ENCODE data around the gene DAGLA.

The DAGLA gene

GRCh38 chr11:61731952-61732675, 51.9 kb downstream of the DAGLA start:
- Mint-ChIP-seq H3K4me3 (no peak overlapping the region), H3K27ac (no peak overlapping the region), H3K36me3 (ENCODE audit: low read depth) (no peaks in the 10 kb centered on the region), H3K9me3 (no peaks in the 10 kb centered on the region), H3K4me1 (ENCODE audit: low read depth) (peaks cover 3% of the 10 kb centered on the region), H3K27me3 (no peaks in the 10 kb centered on the region)

- H3K27ac Mint-ChIP-seq: no peak overlapping the region
- H3K4me3 Mint-ChIP-seq: no peak overlapping the region
- H3K9me3 Mint-ChIP-seq: no peaks in the 10 kb centered on the region
- H3K4me1 Mint-ChIP-seq (ENCODE audit: low read depth): peaks cover 3% of the 10 kb centered on the region
- H3K36me3 Mint-ChIP-seq (ENCODE audit: low read depth): no peaks in the 10 kb centered on the region
- no peaks in the 10 kb centered on the region for H3K27me3 Mint-ChIP-seq
These were observed 52.5 kb downstream of the DAGLA start for GRCh38 chr11:61732705-61733104.

- no peaks in the 10 kb centered on the region for H3K36me3 Mint-ChIP-seq (ENCODE audit: low read depth)
- H3K9me3 Mint-ChIP-seq: no peaks in the 10 kb centered on the region
- no peak overlapping the region for H3K27ac Mint-ChIP-seq
- no peaks in the 10 kb centered on the region for H3K27me3 Mint-ChIP-seq
- H3K4me3 Mint-ChIP-seq: no peak overlapping the region
- H3K4me1 Mint-ChIP-seq (ENCODE audit: low read depth): peaks cover 3% of the 10 kb centered on the region
These were observed 53.2 kb downstream of the DAGLA start for GRCh38 chr11:61733120-61733978.

- no peaks in the 10 kb centered on the region for H3K27me3 Mint-ChIP-seq
- no peaks in the 10 kb centered on the region for H3K36me3 Mint-ChIP-seq (ENCODE audit: low read depth)
- no peaks in the 10 kb centered on the region for H3K9me3 Mint-ChIP-seq
- no peak overlapping the region for H3K4me3 Mint-ChIP-seq
- H3K4me1 Mint-ChIP-seq (ENCODE audit: low read depth): peaks cover 3% of the 10 kb centered on the region
- H3K27ac Mint-ChIP-seq: no peak overlapping the region
These were observed 54.6 kb downstream of the DAGLA start for GRCh38 chr11:61734767-61735166.

GRCh38 chr11:61735391-61735790, 55.2 kb downstream of the DAGLA start:
- Mint-ChIP-seq H3K36me3 (ENCODE audit: low read depth) (no peaks in the 10 kb centered on the region), H3K9me3 (no peaks in the 10 kb centered on the region), H3K4me3 (no peak overlapping the region), H3K27me3 (no peaks in the 10 kb centered on the region), H3K27ac (no peak overlapping the region), H3K4me1 (ENCODE audit: low read depth) (peaks cover 3% of the 10 kb centered on the region)

- Mint-ChIP-seq H3K4me3 (no peak overlapping the region), H3K9me3 (no peaks in the 10 kb centered on the region), H3K4me1 (ENCODE audit: low read depth) (peaks cover 3% of the 10 kb centered on the region), H3K36me3 (ENCODE audit: low read depth) (no peaks in the 10 kb centered on the region), H3K27me3 (no peaks in the 10 kb centered on the region), H3K27ac (no peak overlapping the region)
These were observed 56.1 kb downstream of the DAGLA start for GRCh38 chr11:61736310-61736709.

- H3K27ac Mint-ChIP-seq: no peak overlapping the region
- peaks cover 3% of the 10 kb centered on the region for H3K4me1 Mint-ChIP-seq (ENCODE audit: low read depth)
- no peak overlapping the region for H3K4me3 Mint-ChIP-seq
- H3K27me3 Mint-ChIP-seq: no peaks in the 10 kb centered on the region
- no peaks in the 10 kb centered on the region for H3K36me3 Mint-ChIP-seq (ENCODE audit: low read depth)
- no peaks in the 10 kb centered on the region for H3K9me3 Mint-ChIP-seq
These were observed 56.9 kb downstream of the DAGLA start for GRCh38 chr11:61737131-61737530.

GRCh38 chr11:61737636-61738386, 57.6 kb downstream of the DAGLA start:
- no peak overlapping the region for H3K4me3 Mint-ChIP-seq
- no peaks in the 10 kb centered on the region for H3K9me3 Mint-ChIP-seq
- no peak overlapping the region for H3K27ac Mint-ChIP-seq
- peaks cover 3% of the 10 kb centered on the region for H3K4me1 Mint-ChIP-seq (ENCODE audit: low read depth)
- H3K36me3 Mint-ChIP-seq (ENCODE audit: low read depth): no peaks in the 10 kb centered on the region
- no peaks in the 10 kb centered on the region for H3K27me3 Mint-ChIP-seq

- H3K27me3 Mint-ChIP-seq: no peaks in the 10 kb centered on the region
- H3K4me3 Mint-ChIP-seq: no peak overlapping the region
- no peaks in the 10 kb centered on the region for H3K9me3 Mint-ChIP-seq
- no peaks in the 10 kb centered on the region for H3K4me1 Mint-ChIP-seq (ENCODE audit: low read depth)
- H3K36me3 Mint-ChIP-seq (ENCODE audit: low read depth): no peaks in the 10 kb centered on the region
- H3K27ac Mint-ChIP-seq: no peak overlapping the region
These were observed 58.6 kb downstream of the DAGLA start for GRCh38 chr11:61738776-61739175.

- Mint-ChIP-seq H3K27me3 (no peaks in the 10 kb centered on the region), H3K27ac (no peak overlapping the region), H3K36me3 (ENCODE audit: low read depth) (no peaks in the 10 kb centered on the region), H3K9me3 (no peaks in the 10 kb centered on the region), H3K4me3 (no peak overlapping the region), H3K4me1 (ENCODE audit: low read depth) (no peaks in the 10 kb centered on the region)
These were observed 59.2 kb downstream of the DAGLA start for GRCh38 chr11:61739413-61739812.

GRCh38 chr11:61739966-61740365, 59.8 kb downstream of the DAGLA start:
- Mint-ChIP-seq H3K9me3 (no peaks in the 10 kb centered on the region), H3K4me1 (ENCODE audit: low read depth) (no peaks in the 10 kb centered on the region), H3K27ac (no peak overlapping the region), H3K27me3 (no peaks in the 10 kb centered on the region), H3K36me3 (ENCODE audit: low read depth) (no peaks in the 10 kb centered on the region), H3K4me3 (no peak overlapping the region)

- Mint-ChIP-seq H3K9me3 (no peaks in the 10 kb centered on the region), H3K4me3 (no peak overlapping the region), H3K27ac (no peak overlapping the region), H3K4me1 (ENCODE audit: low read depth) (no peaks in the 10 kb centered on the region), H3K36me3 (ENCODE audit: low read depth) (no peaks in the 10 kb centered on the region), H3K27me3 (no peaks in the 10 kb centered on the region)
These were observed 62.2 kb downstream of the DAGLA start for GRCh38 chr11:61742391-61742790.

GRCh38 chr11:61743486-61744095, 63.4 kb downstream of the DAGLA start:
- H3K4me3 Mint-ChIP-seq: no peak overlapping the region
- H3K9me3 Mint-ChIP-seq: no peaks in the 10 kb centered on the region
- no peaks in the 10 kb centered on the region for H3K27me3 Mint-ChIP-seq
- H3K4me1 Mint-ChIP-seq (ENCODE audit: low read depth): no peaks in the 10 kb centered on the region
- no peak overlapping the region for H3K27ac Mint-ChIP-seq
- no peaks in the 10 kb centered on the region for H3K36me3 Mint-ChIP-seq (ENCODE audit: low read depth)

- H3K27me3 Mint-ChIP-seq: peaks cover 2% of the 10 kb centered on the region
- H3K27ac Mint-ChIP-seq: no peak overlapping the region
- no peak overlapping the region for H3K4me3 Mint-ChIP-seq
- no peaks in the 10 kb centered on the region for H3K36me3 Mint-ChIP-seq (ENCODE audit: low read depth)
- H3K4me1 Mint-ChIP-seq (ENCODE audit: low read depth): no peaks in the 10 kb centered on the region
- H3K9me3 Mint-ChIP-seq: no peaks in the 10 kb centered on the region
These were observed 64.0 kb downstream of the DAGLA start for GRCh38 chr11:61744181-61744580.
